GM19193 (cell line): ENCODE measurements around the gene EYS.

Experiments used
- POLR2A ChIP-seq: IDR thresholded peaks from 4 replicates; pipeline ENCODE4 v1.6.1; 2011; ENCODE audit not compliant: insufficient read depth, insufficient read length; ENCODE audit errors: extremely low read depth

Gene EYS

DNA sequence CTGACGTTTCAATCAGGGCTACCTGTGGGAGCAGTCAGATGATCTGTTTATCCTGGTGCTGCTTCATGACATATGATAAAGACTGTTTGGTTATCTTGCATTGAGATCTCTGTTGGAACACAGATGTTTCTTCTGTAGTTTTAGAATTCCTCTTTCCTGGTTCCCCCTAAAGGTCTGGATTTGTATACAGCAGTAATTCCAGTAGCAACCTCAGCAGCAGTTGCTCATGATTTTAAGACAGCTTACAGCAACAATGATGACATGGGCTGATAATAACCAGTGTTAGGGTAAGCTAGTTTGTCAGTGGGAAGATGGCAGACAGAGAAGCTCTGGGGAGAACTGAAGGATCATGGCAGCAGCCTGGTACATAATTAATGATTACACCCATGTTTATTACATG is 1632.0 kb downstream of the EYS start:
- no peak for TF ChIP-seq POLR2A

DNA sequence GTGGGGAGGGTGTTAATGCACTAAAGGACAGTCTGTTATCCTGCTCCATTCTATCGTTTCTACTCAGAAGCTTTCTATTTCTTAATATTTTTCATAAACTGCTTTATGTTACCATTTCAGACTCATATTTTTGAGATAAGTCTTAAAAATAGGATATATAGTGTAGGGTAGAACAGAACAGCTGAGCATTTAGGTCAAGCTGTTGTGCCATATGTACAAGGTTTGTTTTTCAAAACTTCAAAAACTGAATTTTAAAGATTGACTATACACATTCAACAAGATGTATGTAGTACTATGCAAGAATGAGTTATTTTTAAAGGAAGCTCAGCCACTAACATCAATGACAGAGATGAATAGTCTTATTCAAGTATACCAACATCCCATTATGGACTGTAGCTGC is 1634.3 kb downstream of the EYS start:
- no peak for TF ChIP-seq POLR2A

DNA sequence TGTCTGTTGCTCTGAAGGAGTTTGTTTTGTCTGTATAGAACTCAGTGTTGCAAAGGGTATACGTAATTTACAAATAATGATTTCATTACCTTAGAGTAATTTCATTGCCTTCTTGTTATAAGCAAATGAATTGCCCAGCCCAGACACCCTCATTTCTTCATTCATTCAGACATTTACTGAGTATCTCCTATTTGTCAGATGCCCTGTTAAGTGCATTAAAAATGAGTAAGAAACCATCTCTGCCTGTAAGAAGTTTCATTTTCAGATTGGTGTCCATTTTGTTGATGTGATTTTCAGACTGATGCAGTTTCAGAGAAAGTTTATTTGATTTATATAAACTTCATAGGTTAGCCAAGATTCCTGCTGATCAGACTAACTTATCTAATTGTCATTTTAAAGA is 1642.1 kb downstream of the EYS start:
- no peak for TF ChIP-seq POLR2A

DNA sequence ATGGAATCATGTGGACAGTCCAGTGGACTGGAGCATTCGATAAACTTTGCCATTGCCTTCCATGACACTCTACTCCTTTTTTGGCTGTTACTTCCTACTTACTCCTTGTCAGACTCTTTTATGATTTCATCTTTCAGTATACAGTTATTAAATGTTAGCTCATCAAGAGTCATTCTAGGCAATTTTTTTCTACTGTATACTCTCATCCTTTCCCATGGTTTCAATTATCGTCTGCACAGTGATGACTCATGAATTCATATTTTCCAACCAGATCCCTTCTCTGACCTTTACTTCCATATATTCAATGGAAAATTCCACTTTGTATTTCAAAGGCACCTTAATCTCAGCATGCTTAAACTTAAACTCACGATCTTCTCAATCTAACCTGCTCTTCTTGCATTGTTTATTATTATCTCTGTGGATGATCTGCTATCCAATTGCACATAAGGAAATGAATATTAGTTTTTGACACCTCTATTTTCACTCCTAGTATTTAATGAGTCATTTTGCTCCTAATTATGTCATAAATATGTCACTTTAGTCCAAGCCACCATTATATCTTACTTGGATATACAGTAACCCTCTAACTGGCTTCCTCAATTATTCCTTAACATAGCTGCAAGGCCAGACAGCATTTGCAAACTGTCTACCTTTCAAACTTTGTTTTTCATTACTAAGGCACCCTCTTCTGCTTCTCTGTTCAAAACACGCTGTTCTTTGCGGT is 1643.9 kb downstream of the EYS start:
- no peak for TF ChIP-seq POLR2A

DNA sequence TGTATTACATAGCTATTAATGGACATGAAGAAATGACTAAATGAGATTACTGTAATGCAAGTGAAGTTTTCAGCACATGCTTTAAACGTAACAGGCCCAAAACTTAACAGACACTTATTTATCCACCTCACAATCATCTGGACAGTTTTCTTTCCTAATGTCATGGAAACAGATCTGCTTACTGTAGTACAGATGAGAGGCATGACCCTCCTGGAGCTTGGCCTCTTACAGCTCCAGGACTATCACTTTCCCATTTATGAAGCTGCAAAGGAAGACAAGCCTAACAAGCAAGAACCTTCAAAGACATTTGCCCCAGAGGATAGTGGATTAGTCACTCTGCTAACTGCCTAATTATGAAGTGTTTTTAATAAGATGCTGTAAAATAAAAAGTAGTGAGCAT is 1652.2 kb downstream of the EYS start:
- TF ChIP-seq POLR2A: no peak

- no peak for TF ChIP-seq POLR2A
These were observed 1656.4 kb downstream of the EYS start for GRCh38 chr6:64050590-64050989.

- no peak for TF ChIP-seq POLR2A
These were observed 1657.3 kb downstream of the EYS start for GRCh38 chr6:64049736-64050135.

- no peak for TF ChIP-seq POLR2A
These were observed 1660.2 kb downstream of the EYS start for GRCh38 chr6:64046746-64047208.

- TF ChIP-seq POLR2A: no peak
These were observed 1665.7 kb downstream of the EYS start for GRCh38 chr6:64041373-64041772.

DNA sequence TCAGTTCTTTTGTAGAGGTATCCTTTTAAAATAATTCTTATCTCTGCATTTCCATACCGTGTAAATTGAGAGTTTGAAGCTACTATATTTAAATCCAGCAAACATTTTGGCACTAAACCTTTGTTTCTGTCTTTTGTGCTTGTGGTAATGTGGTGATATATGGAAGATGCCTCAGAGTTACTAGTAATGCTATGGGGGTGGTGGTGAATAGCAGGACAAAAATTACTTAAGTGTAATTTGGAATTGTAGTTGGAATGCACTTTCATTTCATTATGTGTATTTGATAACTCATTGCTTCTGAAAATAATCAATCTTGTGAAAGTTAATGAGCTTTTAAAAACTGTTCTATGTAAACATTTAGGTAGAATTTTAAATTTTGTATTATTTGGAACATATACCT is 1666.9 kb downstream of the EYS start:
- no peak for TF ChIP-seq POLR2A

- no peak for TF ChIP-seq POLR2A
These were observed 1669.6 kb downstream of the EYS start for GRCh38 chr6:64037427-64037826.

- TF ChIP-seq POLR2A: no peak
These were observed 1671.9 kb downstream of the EYS start for GRCh38 chr6:64034910-64035655.

DNA sequence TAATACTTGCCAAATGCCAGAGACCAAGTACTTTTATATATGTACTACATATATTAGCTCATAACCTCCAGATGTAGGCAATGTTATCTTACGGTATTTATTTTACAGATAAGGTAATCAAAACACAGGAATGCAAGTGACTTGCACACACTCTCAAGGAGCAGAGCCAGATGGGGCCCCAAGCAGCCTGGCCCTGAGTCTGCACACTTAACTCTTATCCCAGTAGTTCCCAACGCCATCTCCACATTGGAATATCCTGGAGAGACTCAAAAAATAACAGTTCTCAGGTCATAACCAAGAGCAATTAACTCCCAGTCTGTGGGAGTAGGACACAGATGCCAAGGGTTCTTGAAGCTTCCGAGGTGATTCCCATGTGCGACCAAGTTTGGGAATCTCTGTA is 1672.7 kb downstream of the EYS start:
- no peak for TF ChIP-seq POLR2A

DNA sequence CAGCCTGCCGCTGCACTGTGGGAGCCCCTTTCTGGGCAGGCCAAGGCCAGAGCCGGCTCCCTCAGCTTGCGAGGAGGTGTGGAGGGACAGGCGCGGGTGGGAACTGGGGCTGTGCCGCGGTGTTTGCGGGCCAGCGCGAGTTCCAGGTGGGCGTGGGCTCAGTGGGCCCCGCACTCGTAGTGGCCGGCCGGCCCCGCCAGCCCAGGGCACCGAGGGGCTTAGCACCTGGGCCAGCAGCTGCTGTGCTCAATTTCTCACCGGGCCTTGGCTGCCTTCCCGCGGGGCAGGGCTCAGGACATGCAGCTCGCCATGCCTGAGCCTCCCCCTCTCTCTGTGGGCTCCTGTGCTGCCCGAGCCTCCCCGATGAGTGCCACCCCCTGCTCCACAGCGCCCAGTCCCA is 1683.3 kb downstream of the EYS start:
- no peak for TF ChIP-seq POLR2A

GRCh38 chr6:64014595-64014994 is 1692.4 kb downstream of the EYS start:
- TF ChIP-seq POLR2A: no peak

GRCh38 chr6:64013011-64013410 is 1694.0 kb downstream of the EYS start:
- no peak for TF ChIP-seq POLR2A

GRCh38 chr6:64012351-64013001 is 1694.5 kb downstream of the EYS start:
- TF ChIP-seq POLR2A: no peak

DNA sequence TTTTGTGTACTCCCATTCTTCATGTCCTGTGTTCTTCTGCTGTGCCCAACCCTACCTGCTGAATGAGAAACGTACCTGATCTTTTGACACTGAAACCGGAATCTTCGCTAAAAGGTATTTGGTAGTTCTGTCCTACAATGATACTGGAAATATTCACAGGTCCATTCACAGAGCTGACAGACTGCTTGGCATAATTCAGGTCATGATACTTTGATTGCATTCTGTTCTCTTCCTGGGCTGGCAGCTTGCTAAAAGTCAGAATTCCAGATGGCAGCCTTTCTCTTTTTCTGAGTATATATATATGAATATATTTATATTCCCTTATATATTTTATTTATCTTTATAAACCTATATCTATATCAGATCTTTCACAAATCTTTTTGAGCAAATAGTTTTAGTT is 1696.4 kb downstream of the EYS start:
- no peak for TF ChIP-seq POLR2A
